Measurements from ENCODE around the gene NAA60. TPM values are rescaled to one million over a fixed set of nuclear protein-coding genes. Genes with fewer than 3 reads are reported as not detected.
A peak's percentile ranks its signal among the peaks of the same experiment; 100 is the strongest.

NAA60 gene
- total and polyA plus RNA-seq, 2 of the 13 experiments (the other 11 are each of a cell fraction or from before 2014, with no cell fraction given), result 14.7 to 32.0 TPM

- TF ChIP-seq ZNF281 (CRISPR knock-in tag; IDR thresholded peaks at IDR 0.05; ENCODE audit: borderline replicate concordance), result no peak
- no peak for TF ChIP-seq MLLT10 (CRISPR knock-in tag; IDR thresholded peaks at IDR 0.05)
- TF ChIP-seq ZNF501 (CRISPR knock-in tag; IDR thresholded peaks at IDR 0.05), result peak; percentile 67; the same call in 1 of the 2 replicates
- TF ChIP-seq ZNF788 (CRISPR knock-in tag; IDR thresholded peaks at IDR 0.05; ENCODE audit: borderline replicate concordance), result no peak; the same call in 1 of the 2 replicates
- TF ChIP-seq, protein P1, sequence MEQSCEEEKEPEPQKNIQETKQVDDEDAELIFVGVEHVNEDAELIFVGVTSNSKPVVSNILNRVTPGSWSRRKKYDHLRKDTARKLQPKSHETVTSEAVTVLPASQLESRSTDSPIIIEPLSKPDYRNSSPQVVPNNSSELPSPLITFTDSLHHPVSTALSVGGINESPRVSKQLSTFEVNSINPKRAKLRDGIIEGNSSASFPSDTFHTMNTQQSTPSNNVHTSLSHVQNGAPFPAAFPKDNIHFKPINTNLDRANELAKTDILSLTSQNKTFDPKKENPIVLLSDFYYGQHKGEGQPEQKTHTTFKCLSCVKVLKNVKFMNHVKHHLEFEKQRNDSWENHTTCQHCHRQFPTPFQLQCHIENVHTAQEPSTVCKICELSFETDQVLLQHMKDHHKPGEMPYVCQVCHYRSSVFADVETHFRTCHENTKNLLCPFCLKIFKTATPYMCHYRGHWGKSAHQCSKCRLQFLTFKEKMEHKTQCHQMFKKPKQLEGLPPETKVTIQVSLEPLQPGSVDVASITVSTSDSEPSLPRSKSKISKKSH (CRISPR knock-in tag; IDR thresholded peaks at IDR 0.05; ENCODE audit: borderline replicate concordance), result no peak
- no peak for TF ChIP-seq NCOA1 (CRISPR knock-in tag; IDR thresholded peaks at IDR 0.05)
- TF ChIP-seq, protein P2, sequence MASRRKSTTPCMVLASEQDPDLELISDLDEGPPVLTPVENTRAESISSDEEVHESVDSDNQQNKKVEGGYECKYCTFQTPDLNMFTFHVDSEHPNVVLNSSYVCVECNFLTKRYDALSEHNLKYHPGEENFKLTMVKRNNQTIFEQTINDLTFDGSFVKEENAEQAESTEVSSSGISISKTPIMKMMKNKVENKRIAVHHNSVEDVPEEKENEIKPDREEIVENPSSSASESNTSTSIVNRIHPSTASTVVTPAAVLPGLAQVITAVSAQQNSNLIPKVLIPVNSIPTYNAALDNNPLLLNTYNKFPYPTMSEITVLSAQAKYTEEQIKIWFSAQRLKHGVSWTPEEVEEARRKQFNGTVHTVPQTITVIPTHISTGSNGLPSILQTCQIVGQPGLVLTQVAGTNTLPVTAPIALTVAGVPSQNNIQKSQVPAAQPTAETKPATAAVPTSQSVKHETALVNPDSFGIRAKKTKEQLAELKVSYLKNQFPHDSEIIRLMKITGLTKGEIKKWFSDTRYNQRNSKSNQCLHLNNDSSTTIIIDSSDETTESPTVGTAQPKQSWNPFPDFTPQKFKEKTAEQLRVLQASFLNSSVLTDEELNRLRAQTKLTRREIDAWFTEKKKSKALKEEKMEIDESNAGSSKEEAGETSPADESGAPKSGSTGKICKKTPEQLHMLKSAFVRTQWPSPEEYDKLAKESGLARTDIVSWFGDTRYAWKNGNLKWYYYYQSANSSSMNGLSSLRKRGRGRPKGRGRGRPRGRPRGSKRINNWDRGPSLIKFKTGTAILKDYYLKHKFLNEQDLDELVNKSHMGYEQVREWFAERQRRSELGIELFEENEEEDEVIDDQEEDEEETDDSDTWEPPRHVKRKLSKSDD (CRISPR knock-in tag; IDR thresholded peaks at IDR 0.05; ENCODE audit: low read depth), result no peak
- TF ChIP-seq SUZ12 (IDR thresholded peaks at IDR 0.05; ENCODE audit: low read depth, low read length), result no peak
- TF ChIP-seq BORCS8-MEF2B (CRISPR knock-in tag; IDR thresholded peaks at IDR 0.05), result no peak
- no peak for TF ChIP-seq ZNF768 (CRISPR knock-in tag; IDR thresholded peaks at IDR 0.05)
- no peak for TF ChIP-seq ZNF362 (CRISPR knock-in tag; IDR thresholded peaks at IDR 0.05; ENCODE audit: borderline replicate concordance)
- TF ChIP-seq ZBTB20 (CRISPR knock-in tag; IDR thresholded peaks at IDR 0.05; ENCODE audit: borderline replicate concordance, low read depth), result 0 out of 2 replicates have a peak, but pooled peaks have one; percentile 59
- TF ChIP-seq MAF1 (CRISPR knock-in tag; IDR thresholded peaks at IDR 0.05; ENCODE audit: borderline replicate concordance), result no peak
- no peak for TF ChIP-seq SMAD3 (CRISPR knock-in tag; IDR thresholded peaks at IDR 0.05)
- peak; percentile 78 for TF ChIP-seq PHF8 (CRISPR knock-in tag; IDR thresholded peaks at IDR 0.05)
- no peak for TF ChIP-seq ZSCAN22 (CRISPR knock-in tag; IDR thresholded peaks at IDR 0.05)
- no peak for TF ChIP-seq RXRB (CRISPR knock-in tag; IDR thresholded peaks at IDR 0.05; ENCODE audit: borderline replicate concordance)
Measured at GRCh38 chr16:3443108-3444031, at the start of gene NAA60, which contains the start of gene ZNF597 (continued).
